Natural killer cell (primary cell): ENCODE measurements around the gene MACF1. TPM values are rescaled to one million over a fixed set of nuclear protein-coding genes. Genes with fewer than 3 reads are reported as not detected.
A peak's percentile ranks its signal among the peaks of the same experiment; 100 is the strongest.

ENCODE experiments used
- ATAC-seq, 3 donors: fragments of 150-1000 bp in 2 of 3; fragments of 200-7000 bp in 1 of 3; cut with Tn5 transposase; 1 replicate in 1 of 3; 2 replicates in 2 of 3; pipeline ENCODE4 v1.10.0; 2021; ENCODE audit warnings: mild to moderate bottlenecking in 2 of 3, moderate library complexity in 2 of 3
- DNase-seq, 2 donors: peaks; one replicate each; pipeline versions ENCODE4 v3.0.0 to v3.0.0-alpha.2; 2013 to 2021; ENCODE audit warnings: mixed read lengths in 1 of 2
- H3K27ac ChIP-seq: one replicate; pipeline ENCODE4 v1.5.1; 2013; ENCODE audit warnings: mild to moderate bottlenecking, low read length
- H3K27me3 ChIP-seq: one replicate; pipeline ENCODE4 v1.6.1; 2013; ENCODE audit warnings: low read length; ENCODE audit not compliant: control insufficient read depth, insufficient read depth
- H3K36me3 ChIP-seq: one replicate; pipeline ENCODE4 v1.6.1; 2013; ENCODE audit warnings: low read length; ENCODE audit not compliant: control insufficient read depth, insufficient read depth
- H3K4me1 ChIP-seq: one replicate; pipeline ENCODE4 v1.6.1; 2013; ENCODE audit warnings: low read length; ENCODE audit not compliant: control insufficient read depth, insufficient read depth
- H3K4me3 ChIP-seq: one replicate; pipeline ENCODE4 v1.5.1; 2013; ENCODE audit warnings: low read length
- H3K9me3 ChIP-seq: one replicate; pipeline ENCODE4 v1.6.1; 2013; ENCODE audit warnings: low read length; ENCODE audit not compliant: control insufficient read depth, insufficient read depth
- H3K27ac Mint-ChIP-seq, 2 donors: one replicate each; pipeline ENCODE4 v1.8.0; 2022; ENCODE audit warnings: mild to moderate bottlenecking in 2 of 2, mixed read lengths in 2 of 2, moderate library complexity in 1 of 2
- H3K27me3 Mint-ChIP-seq, 2 donors: one replicate each; pipeline ENCODE4 v1.8.0; 2022; ENCODE audit warnings: low read depth in 2 of 2, mixed read lengths in 2 of 2
- H3K36me3 Mint-ChIP-seq: one replicate; pipeline ENCODE4 v1.8.0; 2022; ENCODE audit warnings: mixed read lengths
- H3K4me1 Mint-ChIP-seq, 2 donors: one replicate each; pipeline ENCODE4 v1.8.0; 2022; ENCODE audit warnings: mixed read lengths in 2 of 2
- H3K4me3 Mint-ChIP-seq: one replicate; pipeline ENCODE4 v1.8.0; 2022; ENCODE audit warnings: mild to moderate bottlenecking, moderate library complexity, mixed read lengths
- H3K9me3 Mint-ChIP-seq, 2 donors: one replicate each; pipeline ENCODE4 v1.8.0; 2022; ENCODE audit warnings: mixed read lengths in 2 of 2
- CTCF ChIP-seq: fragments of 200-600 bp; IDR thresholded peaks from one replicate; pipeline ENCODE4 v1.8.0; 2022; ENCODE audit warnings: antibody characterized with exemption
- WGBS: methylation state at CpG from one replicate; pipeline ENCODE4 v1.1.7; 2013; ENCODE audit warnings: missing lambda C conversion rate; ENCODE audit not compliant: insufficient coverage; 5-methylcytosine and 5-hydroxymethylcytosine counted together
- intact Hi-C: fragments of 100-400 bp; cut with micrococcal nuclease; formaldehyde crosslinking; loops from one replicate; pipeline ENCODE4 v1.14.2; 2022
- total RNA-seq, 4 donors: library from RNA; stranded (reverse); fragments of 120-200 nt in 1 of 4; gene quantifications; one replicate each; pipeline versions ENCODE4 v1.2.3 to v1.2.4, GENCODE V29; 2013 to 2022

MACF1 gene
- total RNA-seq, 3 donors from 2014 or later (not counting 1 experiment from before 2014, with no cell fraction given) = 752 to 811 (median 752) TPM

GRCh38 chr1:39294531-39294930 lies 90.0 kb downstream of the MACF1 start:
- Mint-ChIP-seq H3K27ac (peak overlapping the region; percentile 69 to 80), H3K4me3 (no peak overlapping the region), H3K27me3 (no peaks in the 10 kb centered on the region), H3K9me3 (no peaks in the 10 kb centered on the region), H3K36me3 (peaks cover 53% of the 10 kb centered on the region), H3K4me1 (peaks cover 5 to 20% of the 10 kb centered on the region in 2 donors)
- Histone ChIP-seq H3K36me3 (peaks cover 82% of the 10 kb centered on the region), H3K4me3 (no peak overlapping the region), H3K4me1 (no peaks in the 10 kb centered on the region), H3K27ac (no peak overlapping the region), H3K9me3 (no peaks in the 10 kb centered on the region), H3K27me3 (no peaks in the 10 kb centered on the region)
- TF ChIP-seq CTCF = no peak
- intact Hi-C loops = no loop called here
- ATAC-seq (no peak), DNase-seq (no peak)
- 100% methylated on average over 1 of the region's 1 CpG for WGBS

DNA sequence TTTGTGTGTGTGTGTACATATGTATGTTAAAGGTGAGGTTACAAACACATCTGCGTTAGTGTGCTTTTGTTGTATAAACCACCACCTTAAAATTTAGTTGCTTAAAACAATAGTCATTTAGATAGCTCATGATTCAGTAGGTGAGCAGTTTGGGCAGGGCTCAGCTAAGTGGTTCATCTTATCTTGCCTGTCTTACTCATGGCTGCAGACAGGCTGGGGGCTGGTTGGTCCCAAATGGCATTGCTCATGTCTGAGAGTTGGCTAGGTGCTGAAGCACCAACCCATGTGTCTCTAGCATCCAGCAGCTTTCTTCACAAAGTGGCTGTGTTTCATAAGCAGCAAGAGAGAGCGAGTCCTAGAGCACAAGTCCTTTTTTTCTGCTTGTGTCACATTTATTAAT lies 91.4 kb downstream of the MACF1 start:
- 100% methylated on average over 1 of the region's 2 CpGs for WGBS
- Mint-ChIP-seq H3K36me3 (peaks cover 59% of the 10 kb centered on the region), H3K27ac (peak overlapping the region; percentile 35 to 80), H3K4me1 (peaks cover 5 to 20% of the 10 kb centered on the region in 2 donors), H3K4me3 (no peak overlapping the region), H3K27me3 (no peaks in the 10 kb centered on the region), H3K9me3 (no peaks in the 10 kb centered on the region)
- no peak overlapping the region for H3K27ac ChIP-seq
- no peak overlapping the region for H3K4me3 ChIP-seq
- intact Hi-C loops = no loop called here
- peaks cover 89% of the 10 kb centered on the region for H3K36me3 ChIP-seq
- TF ChIP-seq CTCF = no peak
- H3K9me3 ChIP-seq = no peaks in the 10 kb centered on the region
- no peak for DNase-seq
- H3K4me1 ChIP-seq = no peaks in the 10 kb centered on the region
- no peak for ATAC-seq
- no peaks in the 10 kb centered on the region for H3K27me3 ChIP-seq

- Mint-ChIP-seq H3K4me3 (no peak overlapping the region), H3K36me3 (peaks cover 52% of the 10 kb centered on the region), H3K4me1 (peaks cover 0 to 20% of the 10 kb centered on the region in 2 donors), H3K9me3 (no peaks in the 10 kb centered on the region), H3K27ac (peak overlapping the region; percentile 5 to 22), H3K27me3 (no peaks in the 10 kb centered on the region)
- H3K27ac ChIP-seq = no peak overlapping the region
- no peaks in the 10 kb centered on the region for H3K4me1 ChIP-seq
- no peak for DNase-seq
- no peaks in the 10 kb centered on the region for H3K27me3 ChIP-seq
- intact Hi-C loops = no loop called here
- H3K4me3 ChIP-seq = no peak overlapping the region
- ATAC-seq = no peak
- H3K9me3 ChIP-seq = no peaks in the 10 kb centered on the region
- 85% methylated on average over 3 of the region's 5 CpGs for WGBS
- TF ChIP-seq CTCF = no peak
- peaks cover 86% of the 10 kb centered on the region for H3K36me3 ChIP-seq
Measured at GRCh38 chr1:39297551-39297950, 93.1 kb downstream of the MACF1 start.

GRCh38 chr1:39301606-39302005 lies 97.1 kb downstream of the MACF1 start:
- H3K27me3 Mint-ChIP-seq = no peaks in the 10 kb centered on the region
- H3K27me3 ChIP-seq = no peaks in the 10 kb centered on the region
- H3K4me3 Mint-ChIP-seq = no peak overlapping the region
- no peak overlapping the region for H3K4me3 ChIP-seq
- peaks cover 78% of the 10 kb centered on the region for H3K36me3 ChIP-seq
- no peak for TF ChIP-seq CTCF
- WGBS = 96% methylated on average over 5 of the region's 5 CpGs
- H3K9me3 ChIP-seq = no peaks in the 10 kb centered on the region
- no peak for ATAC-seq
- no peak for DNase-seq
- H3K27ac ChIP-seq = no peak overlapping the region
- H3K9me3 Mint-ChIP-seq = no peaks in the 10 kb centered on the region
- H3K4me1 ChIP-seq = no peaks in the 10 kb centered on the region
- H3K36me3 Mint-ChIP-seq = peaks cover 24% of the 10 kb centered on the region
- H3K4me1 Mint-ChIP-seq = peaks cover 0 to 5% of the 10 kb centered on the region in 2 donors
- H3K27ac Mint-ChIP-seq = no peak overlapping the region
- intact Hi-C loops = no loop called here
